Heart left ventricle (tissue), 13 donors: ENCODE measurements around the gene CEACAM21.

Experiments
- POLR2A ChIP-seq, 2 donors: fragments of 450-650 bp; IDR thresholded peaks; one replicate each; pipeline ENCODE4 v1.6.1; 2017; ENCODE audit warnings: antibody characterized with exemption in 2 of 2, mild to moderate bottlenecking in 2 of 2, moderate library complexity in 2 of 2
- TF ChIP-seq, protein P1 (sequence below), 12 donors: fragments of 200-600 bp; sonication (generic) in 4 of 12; IDR thresholded peaks; one replicate each; pipeline versions ENCODE4 v1.5.0 to v1.8.0; 2018 to 2022; ENCODE audit warnings: antibody characterized with exemption in 12 of 12, mild to moderate bottlenecking in 5 of 12
- donor health status: ischemic (EF 13 %, LVEDD 7.1; RV severe dilation, severe dysfunction).
- donor health status: DM: no; HTN: yes; CAD: no.
- donor health status: DM: no; HTN: no; CAD: no.
- donor health status: ischemic (EF 25% LVEDD 6.9; RV normal size, moderate dysfunction).
- donor health status: ischemic (EF 25% LVEDD 5.7; RV mildly dilated, moderate dysfunction).
- donor health status: ischemic (EF 35%, LVEDD 5.7; RV mildly dilated, moderate dysfunction).
- donor health status: nonischemic (EF 11% LVEDD 7.7; RV severe dilation, severe dysfunction).
- donor health status: DM: yes; HTN: yes; CAD: no.
- donor health status: PGD.
- donor health status: ischemic (EF 29% LVEDD 5.4; RV normal size, mild dysfunction).
- donor health status: nonischemic (EF 23%, LVEDD 6.1; RV moderate dilation, normal function).

DNA sequence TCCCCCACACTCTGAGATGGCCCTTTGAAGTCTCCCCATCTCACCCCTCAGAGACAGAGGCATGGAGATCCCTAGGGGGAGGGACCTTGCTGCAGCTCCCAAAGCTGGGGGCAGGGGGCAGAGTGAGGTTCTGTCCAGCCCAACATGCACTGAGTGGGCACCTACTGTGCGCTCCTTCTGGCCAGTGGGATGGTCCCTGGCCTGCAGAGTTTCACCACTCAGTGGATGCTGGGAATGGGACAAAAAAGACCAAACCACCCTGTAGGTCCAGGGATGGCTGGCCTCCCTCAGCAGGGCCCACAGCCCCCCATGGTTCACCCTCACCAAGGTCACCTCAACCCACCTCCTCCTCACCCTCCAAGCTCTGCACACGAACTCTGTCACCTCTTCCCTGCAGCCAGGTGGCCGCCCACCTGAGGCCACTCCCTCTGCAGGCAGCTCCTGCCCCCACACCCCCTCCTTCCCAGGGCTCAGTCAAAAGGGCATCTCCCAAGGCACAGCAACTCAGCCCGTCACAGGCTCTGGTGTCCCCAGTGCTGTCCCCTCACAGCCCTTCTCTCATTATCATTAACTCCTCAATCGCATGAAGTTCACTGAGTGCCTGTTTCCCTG, 16.1 kb downstream of the CEACAM21 start:
- TF ChIP-seq, protein P1, sequence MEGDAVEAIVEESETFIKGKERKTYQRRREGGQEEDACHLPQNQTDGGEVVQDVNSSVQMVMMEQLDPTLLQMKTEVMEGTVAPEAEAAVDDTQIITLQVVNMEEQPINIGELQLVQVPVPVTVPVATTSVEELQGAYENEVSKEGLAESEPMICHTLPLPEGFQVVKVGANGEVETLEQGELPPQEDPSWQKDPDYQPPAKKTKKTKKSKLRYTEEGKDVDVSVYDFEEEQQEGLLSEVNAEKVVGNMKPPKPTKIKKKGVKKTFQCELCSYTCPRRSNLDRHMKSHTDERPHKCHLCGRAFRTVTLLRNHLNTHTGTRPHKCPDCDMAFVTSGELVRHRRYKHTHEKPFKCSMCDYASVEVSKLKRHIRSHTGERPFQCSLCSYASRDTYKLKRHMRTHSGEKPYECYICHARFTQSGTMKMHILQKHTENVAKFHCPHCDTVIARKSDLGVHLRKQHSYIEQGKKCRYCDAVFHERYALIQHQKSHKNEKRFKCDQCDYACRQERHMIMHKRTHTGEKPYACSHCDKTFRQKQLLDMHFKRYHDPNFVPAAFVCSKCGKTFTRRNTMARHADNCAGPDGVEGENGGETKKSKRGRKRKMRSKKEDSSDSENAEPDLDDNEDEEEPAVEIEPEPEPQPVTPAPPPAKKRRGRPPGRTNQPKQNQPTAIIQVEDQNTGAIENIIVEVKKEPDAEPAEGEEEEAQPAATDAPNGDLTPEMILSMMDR (IDR thresholded peaks at IDR 0.05): no peak
- TF ChIP-seq POLR2A (IDR thresholded peaks at IDR 0.05): no peak
